Measurements from ENCODE around the gene USP32. TPM values are rescaled to one million over a fixed set of nuclear protein-coding genes. Genes with fewer than 3 reads are reported as not detected.
A peak's percentile ranks its signal among the peaks of the same experiment; 100 is the strongest.
"Not testable (repeated sequence)": the region's sequence is repeated elsewhere in the genome, so short reads cannot be mapped to it uniquely, and the experiment has no call there.

USP32 gene, protein sequence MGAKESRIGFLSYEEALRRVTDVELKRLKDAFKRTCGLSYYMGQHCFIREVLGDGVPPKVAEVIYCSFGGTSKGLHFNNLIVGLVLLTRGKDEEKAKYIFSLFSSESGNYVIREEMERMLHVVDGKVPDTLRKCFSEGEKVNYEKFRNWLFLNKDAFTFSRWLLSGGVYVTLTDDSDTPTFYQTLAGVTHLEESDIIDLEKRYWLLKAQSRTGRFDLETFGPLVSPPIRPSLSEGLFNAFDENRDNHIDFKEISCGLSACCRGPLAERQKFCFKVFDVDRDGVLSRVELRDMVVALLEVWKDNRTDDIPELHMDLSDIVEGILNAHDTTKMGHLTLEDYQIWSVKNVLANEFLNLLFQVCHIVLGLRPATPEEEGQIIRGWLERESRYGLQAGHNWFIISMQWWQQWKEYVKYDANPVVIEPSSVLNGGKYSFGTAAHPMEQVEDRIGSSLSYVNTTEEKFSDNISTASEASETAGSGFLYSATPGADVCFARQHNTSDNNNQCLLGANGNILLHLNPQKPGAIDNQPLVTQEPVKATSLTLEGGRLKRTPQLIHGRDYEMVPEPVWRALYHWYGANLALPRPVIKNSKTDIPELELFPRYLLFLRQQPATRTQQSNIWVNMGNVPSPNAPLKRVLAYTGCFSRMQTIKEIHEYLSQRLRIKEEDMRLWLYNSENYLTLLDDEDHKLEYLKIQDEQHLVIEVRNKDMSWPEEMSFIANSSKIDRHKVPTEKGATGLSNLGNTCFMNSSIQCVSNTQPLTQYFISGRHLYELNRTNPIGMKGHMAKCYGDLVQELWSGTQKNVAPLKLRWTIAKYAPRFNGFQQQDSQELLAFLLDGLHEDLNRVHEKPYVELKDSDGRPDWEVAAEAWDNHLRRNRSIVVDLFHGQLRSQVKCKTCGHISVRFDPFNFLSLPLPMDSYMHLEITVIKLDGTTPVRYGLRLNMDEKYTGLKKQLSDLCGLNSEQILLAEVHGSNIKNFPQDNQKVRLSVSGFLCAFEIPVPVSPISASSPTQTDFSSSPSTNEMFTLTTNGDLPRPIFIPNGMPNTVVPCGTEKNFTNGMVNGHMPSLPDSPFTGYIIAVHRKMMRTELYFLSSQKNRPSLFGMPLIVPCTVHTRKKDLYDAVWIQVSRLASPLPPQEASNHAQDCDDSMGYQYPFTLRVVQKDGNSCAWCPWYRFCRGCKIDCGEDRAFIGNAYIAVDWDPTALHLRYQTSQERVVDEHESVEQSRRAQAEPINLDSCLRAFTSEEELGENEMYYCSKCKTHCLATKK (N-terminal part only)
- 41.6 and 59.7 TPM in 2 replicates for total RNA-seq

DNA sequence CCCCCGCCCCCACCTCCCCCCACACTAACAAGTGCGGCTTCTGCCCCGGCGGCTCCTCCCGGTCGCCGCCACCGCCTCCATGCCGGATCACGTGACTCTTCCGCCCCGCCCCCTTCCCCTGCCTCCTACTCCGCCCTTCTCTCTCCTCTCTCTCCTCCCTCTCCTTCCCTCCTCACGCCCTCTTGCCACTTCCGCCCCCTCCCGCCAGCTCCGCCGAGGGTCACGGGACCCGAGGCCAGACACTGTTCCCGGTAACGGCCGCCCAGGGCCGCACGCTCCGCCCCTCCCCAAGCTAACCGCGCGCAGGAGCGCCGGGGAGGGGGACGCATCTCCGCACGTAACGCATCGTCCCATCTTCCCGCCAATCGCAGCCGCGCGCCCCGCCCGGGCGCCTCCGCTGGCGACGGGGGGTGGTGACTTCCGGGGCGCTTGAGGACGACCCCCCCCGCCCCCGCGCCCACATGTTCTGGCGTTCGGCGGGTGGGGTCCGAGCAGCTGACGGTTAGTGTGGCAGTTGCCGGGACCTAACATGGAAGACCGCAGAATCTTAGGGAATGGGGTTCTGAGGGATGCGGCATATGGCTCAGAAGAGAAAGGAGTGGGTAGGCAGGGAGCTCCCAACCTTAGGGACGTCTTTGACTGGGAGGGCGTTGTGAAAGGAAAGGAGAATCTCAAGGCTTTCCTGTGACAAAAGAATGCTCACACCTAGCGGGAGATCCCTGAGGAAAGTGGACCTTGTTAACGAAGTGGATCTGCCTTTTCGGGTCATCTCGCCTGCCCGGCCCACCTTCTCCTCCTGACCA, at the start of gene USP32:
Gene USP32 (minus strand): TSS at position 92 of the 803 bp plus-strand sequence. CDS start 194 bp downstream, outside the sequence.
- peak; percentile 91 for DNase-seq (ENCODE audit: low read depth, low spot score)

DNA sequence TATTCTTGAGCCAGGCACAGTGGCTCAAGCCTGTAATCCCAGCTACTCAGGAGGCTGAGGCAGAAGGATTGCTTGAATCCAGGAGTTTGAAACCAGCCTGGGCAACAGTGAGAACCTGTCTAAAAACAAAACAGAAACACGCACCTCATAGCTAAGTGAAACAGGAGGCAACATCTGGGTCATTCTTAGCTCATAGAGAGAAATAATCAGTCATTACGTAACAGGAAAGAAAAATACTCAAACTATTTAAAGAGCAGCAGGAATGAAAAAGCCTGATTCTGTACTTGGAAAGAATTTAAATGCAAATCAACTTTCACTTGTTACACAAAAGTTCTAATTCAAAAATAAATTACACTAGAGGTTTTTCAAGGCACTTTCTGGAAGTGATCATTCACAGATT, 47.6 kb upstream of the USP32 start:
- no peak for DNase-seq (ENCODE audit: low read depth, low spot score)

DNA sequence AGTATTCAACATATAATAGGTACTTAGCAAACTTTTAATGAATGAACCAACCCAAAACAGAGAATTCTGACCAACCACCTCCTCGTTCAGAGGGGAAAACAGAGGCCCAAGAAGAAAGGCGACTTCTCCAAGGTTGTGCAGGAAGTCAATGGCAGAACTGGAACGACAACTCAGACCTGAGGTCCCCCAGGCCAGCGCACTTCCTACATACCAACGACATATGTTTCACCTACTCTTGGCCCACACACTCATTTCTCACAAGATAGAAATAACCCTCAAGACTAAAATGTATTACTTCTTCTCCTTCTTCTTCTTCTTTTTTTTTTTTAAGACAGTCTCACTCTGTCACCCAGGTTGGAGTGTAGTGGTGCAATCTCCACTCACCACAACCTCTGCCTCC, 44.7 kb upstream of the USP32 start:
- no peak for DNase-seq (ENCODE audit: low read depth, low spot score)

DNA sequence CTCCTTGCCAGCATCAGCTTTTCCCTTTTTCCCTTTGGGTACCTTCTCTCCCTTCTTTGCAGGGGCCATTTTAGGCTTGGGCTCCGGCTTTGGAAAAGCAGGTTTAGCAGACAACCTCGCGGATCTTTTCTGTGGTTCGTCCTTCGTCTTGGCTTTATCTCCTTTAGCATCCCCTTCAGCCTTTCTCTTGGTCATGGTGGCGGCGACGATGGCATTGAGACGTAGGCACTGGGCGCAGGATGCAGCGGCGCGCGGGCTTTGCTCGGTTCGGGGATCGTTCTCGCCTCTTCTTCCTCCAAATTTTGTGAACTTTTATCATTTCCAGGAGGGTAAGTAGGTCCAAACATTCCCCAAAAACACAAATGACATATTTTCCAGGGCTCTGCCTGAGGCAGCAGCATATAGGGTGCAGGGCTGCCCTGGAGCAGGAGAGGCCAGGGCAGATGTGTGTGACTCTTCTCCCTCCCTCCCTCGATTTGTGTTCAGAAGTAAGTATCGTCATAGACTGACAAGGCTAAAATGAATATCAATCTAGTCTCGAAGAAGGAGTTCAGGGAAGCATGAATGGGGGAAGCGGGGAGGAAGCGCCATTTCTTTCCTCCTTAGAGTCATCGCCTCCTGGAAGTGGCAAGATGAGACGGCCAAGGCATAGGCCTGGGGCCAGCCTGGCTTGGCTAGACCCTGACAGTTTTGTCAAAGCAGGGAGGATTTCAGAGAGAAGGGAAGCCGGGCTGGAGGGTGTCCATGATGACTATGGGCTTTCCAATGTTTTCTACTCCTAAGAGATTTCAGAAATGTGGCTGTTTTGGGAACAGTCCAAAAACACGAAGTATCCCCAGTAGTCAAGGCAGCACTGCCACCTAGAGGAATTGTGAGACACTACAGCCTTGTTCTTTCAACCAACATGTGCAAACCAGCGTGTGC, 43.6 kb upstream of the USP32 start:
- peak; percentile 54 for DNase-seq (ENCODE audit: low read depth, low spot score)

DNA sequence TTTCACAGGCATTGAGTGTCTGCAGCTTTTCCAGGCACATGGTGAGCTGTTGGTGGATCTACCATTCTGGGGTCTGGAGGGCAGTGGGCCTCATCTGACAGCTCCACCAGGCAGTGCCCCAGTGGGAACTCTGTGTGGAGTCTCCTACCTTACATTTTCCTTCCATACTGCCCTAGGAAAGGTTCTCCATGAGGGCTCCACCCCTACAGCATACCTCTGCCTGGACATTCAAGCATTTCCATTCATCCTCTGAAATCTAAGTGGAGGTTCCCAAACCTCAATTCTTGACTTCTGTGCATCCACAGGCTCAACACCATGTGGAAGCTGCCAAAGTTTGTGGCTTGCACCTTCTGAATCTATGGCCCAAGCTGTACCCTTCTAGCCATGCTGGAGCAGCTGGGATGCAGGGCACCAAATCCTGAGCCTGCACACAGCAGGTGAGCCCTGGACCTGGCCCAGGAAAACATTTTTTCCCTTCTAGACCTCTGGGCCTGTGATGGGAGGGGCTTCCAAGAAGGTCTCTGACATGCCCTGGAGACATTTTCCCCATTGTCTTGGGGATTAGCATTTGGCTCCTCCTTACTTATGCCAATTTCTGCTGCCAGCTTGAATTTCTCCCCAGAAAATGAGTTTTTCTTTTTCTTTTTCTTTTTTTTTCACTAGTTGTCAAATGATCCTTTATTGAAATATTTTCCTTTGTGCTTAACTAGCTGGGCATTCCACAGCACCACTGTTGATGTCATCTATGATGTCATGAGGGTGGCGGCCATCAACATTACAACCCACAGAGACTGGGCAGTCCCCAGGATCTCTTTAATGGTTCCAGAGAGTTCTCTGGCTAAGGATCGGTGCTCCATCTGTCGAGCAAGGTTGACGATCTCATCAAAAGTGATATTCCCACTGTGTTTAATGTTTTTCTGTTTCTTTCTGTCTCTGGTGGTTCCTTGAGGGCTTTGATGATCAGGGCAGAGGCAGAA, 41.4 kb upstream of the USP32 start:
- DNase-seq (ENCODE audit: low read depth, low spot score): not testable (repeated sequence)

DNA sequence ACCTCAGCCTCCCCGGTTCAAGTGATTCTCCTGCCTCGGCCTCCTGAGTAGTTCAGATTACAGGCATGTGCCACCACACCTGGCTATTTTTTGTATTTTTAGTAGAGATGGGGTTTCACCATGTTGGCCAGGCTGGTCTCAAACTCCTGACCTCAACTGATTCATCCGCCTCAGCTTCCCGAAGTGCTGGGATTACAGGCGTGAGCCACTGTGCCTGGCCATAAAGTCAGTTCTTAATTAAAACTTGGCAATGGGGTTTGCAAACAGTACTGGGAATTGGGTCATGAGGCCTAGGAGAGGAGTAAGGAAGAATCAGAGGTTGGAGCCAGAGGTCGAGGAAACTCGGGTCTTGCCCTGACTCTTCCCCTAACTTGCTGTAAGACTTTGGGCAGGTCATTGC, 38.6 kb upstream of the USP32 start:
- not testable (repeated sequence) for DNase-seq (ENCODE audit: low read depth, low spot score)

DNA sequence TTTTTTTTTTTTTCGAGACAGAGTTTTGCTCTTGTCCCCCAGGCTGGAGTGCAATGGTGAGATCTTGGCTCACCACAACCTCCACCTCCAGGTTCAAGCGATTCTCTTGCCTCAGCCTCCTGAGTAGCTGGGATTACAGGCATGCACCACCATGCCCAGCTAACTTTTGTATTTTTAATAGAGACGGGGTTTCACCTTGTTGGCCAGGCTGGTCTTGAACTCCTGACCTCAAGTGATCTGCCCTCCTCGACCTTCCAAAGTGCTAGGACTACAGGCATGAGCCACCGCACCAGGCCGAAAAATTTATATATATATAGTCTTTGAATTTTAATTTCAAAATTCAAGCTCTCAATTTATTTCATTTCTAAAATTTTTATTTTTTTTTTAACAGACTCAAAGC, 36.6 kb upstream of the USP32 start:
- not testable (repeated sequence) for DNase-seq (ENCODE audit: low read depth, low spot score)

DNA sequence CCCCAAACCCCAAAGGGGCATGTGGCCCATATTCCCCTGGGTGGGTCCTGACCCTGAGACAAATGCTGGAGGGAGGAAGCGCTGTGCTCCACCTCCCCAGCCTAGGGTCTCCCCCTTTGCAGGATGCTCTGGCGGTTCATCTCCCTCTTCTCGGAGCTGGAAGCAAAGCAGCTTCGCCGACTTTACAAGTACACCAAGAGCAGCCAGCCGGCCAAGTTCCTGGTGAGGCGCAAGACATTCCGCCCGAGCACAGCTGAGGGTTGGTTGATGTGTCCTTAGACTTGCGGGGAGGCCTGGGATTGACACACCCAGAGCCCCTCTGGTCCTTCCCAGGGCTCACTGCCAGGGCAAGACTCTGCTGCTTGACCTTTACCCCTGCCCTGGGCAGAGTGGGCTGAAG, 34.7 kb upstream of the USP32 start:
- no peak for DNase-seq (ENCODE audit: low read depth, low spot score)

DNA sequence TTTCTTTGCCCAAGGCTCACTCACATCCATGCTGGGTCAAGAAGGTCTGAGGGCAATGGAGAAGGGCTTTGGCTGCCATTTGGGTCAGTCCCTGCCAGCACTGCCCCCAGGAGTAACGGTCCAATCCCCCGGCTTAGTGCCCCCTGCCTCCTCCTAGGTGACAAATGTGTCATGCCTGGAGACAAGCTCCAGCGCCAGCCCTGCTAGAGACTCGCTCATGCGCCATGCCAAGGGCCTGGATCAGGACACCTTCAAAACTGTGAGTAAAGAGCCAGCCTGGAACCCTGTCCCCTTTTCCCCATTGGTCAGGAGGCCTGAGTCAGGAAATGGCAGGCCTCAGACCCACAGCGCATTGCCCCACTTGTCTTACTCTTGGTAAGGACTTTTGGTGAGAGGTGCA, 33.7 kb upstream of the USP32 start:
- no peak for DNase-seq (ENCODE audit: low read depth, low spot score)

DNA sequence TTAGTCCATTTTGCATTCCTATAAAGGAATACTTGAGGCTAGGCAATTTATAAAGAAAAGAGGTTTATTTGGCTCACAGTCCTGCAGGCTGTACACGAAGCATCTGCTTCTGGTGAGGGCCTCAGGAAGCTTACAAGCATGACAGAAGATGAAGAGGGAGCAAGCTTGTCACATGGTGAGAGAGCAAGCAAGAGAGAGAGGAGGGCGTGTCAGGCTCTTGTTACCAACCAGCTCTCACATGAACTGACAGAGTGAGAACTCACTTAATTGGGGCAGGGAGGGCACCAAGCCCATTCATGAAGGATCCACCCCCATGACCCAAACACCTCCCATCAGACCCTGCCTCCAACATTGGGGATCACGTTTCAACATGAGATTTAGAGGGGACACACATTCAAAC, 31.9 kb upstream of the USP32 start:
- no peak for DNase-seq (ENCODE audit: low read depth, low spot score)

DNA sequence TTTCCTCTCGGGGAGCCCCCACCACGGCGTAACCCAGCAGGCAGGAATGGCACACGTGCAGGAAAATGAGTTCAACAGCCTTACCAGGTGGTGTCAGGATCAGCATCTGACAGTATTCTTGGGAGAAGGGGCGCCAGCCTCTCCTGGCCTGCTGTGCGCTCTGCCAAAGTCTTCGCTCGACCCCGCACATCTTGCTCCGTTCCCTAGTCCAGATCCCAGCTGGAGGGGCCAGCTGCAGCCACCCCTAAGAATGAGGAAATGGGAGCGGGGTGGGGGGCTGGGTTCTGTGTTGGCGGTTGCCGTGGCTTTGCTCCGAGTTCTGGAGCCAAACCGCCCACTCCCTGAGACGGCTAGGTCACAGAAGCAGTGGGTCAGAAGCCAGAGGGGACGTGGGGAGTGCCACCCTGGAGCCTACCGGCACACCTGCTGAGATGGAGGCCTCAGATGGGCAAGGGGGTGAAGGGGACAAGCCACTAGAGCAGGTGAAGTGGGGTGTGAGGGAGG, 30.3 kb upstream of the USP32 start, which contains the start of gene CHCT1:
Gene CHCT1 (plus strand): TSS at position 328 of the 504 bp plus-strand sequence. CDS start 104 bp downstream, at position 432.
- no peak for DNase-seq (ENCODE audit: low read depth, low spot score)

DNA sequence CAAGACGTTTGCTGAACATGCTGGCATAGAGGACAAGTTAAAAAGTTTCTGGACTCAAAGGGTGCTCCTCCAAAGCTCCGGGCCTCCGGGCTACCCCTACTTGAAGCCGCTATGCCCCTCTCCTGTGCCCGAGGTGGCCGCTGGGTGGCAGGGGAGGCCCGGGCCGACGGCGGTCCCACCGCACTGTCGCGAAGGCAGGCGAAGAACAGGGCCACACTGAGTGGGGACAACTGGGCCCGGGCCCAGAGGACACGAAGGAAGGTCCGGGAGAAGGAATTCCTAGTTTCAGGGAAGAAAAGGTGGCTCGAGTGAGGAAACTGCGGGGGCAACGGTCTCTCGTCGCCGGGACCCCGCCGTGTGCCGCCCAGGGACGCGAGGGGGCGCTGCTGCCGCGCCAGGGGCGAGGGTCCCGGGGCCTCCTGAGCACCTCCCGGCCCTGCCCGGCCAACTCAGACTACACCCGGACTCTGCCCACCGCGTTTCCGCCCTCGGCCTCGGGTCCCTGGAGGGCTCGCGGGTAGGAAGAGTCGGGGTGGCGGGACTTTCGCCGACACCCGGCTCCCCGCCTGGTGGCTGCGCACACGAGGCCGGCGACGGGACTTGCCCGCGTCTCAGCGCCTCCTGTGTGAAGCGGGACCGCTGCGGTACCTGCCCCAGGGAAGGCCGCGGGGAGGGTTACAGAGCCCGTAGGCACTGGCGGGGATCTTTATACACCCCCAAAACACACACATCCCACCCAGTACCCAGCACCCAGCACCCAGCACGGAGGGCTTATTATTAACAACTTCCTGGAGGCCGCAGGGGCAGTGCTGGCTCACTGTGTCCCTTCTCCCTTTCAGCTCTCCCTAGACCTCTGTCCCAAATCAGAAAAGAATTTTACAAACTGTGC, 29.6 kb upstream of the USP32 start:
- DNase-seq (ENCODE audit: low read depth, low spot score): peak; percentile 11

DNA sequence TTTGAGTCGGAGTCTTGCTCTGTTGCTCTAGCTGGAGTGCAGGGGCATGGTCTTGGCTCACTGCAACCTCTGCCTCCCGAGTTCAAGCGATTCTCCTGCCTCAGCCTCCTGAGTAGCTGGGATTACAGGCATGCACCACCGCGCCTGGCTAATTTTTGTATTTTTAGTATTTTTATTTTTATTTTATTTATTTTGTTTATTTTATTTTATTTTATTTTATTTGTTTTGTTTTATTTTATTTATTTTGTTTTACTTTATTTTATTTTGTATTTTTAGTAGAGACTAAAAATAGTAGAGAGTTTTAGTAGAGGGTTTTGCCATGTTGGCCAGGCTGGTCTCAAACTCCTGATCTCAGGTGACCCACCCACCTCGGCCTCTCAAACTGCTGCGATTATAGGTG, 27.9 kb upstream of the USP32 start:
- not testable (repeated sequence) for DNase-seq (ENCODE audit: low read depth, low spot score)

DNA sequence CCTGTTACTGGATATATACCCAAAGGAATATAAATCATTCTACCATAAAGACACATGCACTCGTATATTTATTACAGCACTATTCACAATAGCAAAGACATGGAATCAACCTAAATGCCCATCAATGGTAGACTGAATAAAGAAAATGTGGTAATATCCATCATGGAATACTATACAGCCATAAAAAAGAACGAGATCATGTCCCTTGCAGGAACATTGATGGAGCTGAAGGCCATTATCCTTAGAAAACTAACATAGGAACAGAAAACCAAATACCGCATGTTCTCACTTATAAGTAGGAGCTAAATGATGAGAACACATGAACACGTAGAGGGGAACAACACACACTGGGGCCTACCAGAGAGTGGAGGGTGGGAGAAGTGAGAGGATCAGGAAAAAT, 27.1 kb upstream of the USP32 start:
- DNase-seq (ENCODE audit: low read depth, low spot score): not testable (repeated sequence)

DNA sequence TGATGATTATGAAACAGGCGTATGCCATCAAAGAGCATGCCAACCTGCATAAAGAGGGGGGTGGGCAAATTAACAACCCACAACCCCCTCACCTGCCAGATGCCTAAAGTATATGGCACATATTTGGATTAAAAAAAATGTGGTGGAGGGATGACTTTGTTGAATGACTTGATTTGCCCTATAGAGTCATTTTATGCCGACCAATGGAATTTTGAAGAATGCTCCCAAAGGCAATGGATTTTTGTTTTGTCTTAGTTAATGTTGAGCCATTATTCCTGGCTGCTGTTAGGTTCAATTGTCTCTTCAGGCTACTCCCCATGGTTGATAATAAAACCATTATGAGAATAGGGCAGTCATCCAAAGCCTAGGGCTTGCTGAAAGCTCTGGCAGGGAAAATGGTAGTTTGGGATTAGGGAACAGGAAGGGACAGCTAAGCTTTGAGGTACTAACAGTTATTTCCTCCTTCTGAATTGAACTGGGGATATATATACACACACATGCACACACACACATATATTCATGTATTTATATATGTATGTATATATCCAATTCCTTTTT, 24.5 kb upstream of the USP32 start:
- DNase-seq (ENCODE audit: low read depth, low spot score): no peak

DNA sequence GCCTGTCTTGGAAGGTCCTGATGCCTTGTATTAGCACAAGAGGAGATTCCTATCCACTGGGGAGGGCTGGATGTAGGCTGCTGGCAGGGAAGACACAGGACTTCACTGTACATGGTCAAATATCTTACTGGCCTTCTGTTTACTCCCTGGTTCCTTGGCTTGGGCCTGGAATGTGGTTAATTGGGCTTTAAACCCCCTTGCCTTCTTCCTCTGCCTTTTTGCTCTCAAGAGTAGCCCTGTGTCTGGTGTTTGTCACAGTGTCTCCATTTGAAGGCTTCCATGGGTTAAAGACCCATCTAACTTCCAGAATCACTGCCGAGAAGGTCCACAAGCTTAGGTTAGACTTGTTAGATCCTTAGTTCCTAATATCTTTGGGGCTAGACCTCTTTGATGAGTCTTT, 23.2 kb upstream of the USP32 start:
- no peak for DNase-seq (ENCODE audit: low read depth, low spot score)

DNA sequence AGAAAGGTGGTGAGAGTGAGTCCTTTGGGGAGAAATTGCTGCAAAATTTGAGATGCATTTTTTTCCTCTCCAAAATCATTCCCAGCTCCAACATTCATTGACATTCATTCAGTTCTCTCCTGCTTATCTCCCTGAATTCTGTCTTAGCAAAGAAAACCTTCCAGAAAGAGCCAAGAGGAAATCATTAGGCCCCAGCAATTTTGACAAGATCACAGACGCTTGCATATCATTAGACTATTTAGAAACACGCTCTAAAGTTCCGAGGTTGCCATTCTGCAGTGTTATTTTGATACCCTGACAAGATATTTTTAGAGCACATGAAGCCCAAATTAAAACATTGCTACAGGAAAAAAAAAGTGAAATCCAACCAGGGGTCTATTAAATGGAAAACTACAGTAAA, 20.8 kb upstream of the USP32 start:
- DNase-seq (ENCODE audit: low read depth, low spot score): no peak

All from pulmonary artery endothelial cell (primary cell).